WI38 (cell line): ENCODE measurements around the gene MAP3K14.

Experiments used
- H3K4me3 ChIP-seq: 2 replicates; pipeline ENCODE4 v1.5.1; 2011; ENCODE audit warnings: low read depth, mild to moderate bottlenecking, control low read depth, low read length
- TF ChIP-seq, protein P1 (sequence below): IDR thresholded peaks from 2 replicates; pipeline ENCODE4 v1.5.1; 2012; ENCODE audit warnings: low read depth, mild to moderate bottlenecking, control low read depth, low read length

The MAP3K14 gene

GRCh38 chr17:45234641-45235415, 82.0 kb downstream of the MAP3K14 start:
- no peak overlapping the region for H3K4me3 ChIP-seq
- TF ChIP-seq, protein P1, sequence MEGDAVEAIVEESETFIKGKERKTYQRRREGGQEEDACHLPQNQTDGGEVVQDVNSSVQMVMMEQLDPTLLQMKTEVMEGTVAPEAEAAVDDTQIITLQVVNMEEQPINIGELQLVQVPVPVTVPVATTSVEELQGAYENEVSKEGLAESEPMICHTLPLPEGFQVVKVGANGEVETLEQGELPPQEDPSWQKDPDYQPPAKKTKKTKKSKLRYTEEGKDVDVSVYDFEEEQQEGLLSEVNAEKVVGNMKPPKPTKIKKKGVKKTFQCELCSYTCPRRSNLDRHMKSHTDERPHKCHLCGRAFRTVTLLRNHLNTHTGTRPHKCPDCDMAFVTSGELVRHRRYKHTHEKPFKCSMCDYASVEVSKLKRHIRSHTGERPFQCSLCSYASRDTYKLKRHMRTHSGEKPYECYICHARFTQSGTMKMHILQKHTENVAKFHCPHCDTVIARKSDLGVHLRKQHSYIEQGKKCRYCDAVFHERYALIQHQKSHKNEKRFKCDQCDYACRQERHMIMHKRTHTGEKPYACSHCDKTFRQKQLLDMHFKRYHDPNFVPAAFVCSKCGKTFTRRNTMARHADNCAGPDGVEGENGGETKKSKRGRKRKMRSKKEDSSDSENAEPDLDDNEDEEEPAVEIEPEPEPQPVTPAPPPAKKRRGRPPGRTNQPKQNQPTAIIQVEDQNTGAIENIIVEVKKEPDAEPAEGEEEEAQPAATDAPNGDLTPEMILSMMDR, result peak; percentile 17; the same call in 1 of the 2 replicates

DNA sequence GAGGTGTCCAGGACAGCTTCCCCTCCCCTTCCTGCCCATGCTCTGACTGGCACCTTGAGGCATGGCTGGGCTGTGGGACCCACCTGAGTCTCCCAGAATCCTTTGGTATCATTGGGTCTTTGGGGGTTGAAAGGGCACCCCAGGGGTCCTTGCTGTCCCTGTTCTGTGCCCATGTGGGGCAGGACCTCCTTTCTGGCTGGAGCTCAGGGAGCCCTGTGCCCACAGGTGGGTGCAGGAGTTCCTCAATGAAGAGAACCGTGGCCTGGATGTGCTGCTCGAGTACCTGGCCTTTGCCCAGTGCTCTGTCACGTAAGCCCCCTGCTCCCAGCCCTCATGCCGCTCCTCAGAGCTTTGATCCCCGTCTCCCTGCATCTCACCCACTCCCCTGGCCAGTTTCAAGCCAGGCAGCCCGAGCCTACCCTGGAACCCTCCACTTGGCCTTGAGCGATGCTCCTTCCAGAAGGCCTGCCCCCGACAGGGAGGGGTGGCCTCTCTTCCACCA, 83.3 kb downstream of the MAP3K14 start:
- TF ChIP-seq, protein P1, result no peak
- H3K4me3 ChIP-seq, result no peak overlapping the region

GRCh38 chr17:45232514-45233422, 84.1 kb downstream of the MAP3K14 start:
- TF ChIP-seq, protein P1, result no peak
- H3K4me3 ChIP-seq, result no peak overlapping the region

GRCh38 chr17:45231481-45232116, 85.2 kb downstream of the MAP3K14 start:
- H3K4me3 ChIP-seq, result no peak overlapping the region
- TF ChIP-seq, protein P1, result no peak

DNA sequence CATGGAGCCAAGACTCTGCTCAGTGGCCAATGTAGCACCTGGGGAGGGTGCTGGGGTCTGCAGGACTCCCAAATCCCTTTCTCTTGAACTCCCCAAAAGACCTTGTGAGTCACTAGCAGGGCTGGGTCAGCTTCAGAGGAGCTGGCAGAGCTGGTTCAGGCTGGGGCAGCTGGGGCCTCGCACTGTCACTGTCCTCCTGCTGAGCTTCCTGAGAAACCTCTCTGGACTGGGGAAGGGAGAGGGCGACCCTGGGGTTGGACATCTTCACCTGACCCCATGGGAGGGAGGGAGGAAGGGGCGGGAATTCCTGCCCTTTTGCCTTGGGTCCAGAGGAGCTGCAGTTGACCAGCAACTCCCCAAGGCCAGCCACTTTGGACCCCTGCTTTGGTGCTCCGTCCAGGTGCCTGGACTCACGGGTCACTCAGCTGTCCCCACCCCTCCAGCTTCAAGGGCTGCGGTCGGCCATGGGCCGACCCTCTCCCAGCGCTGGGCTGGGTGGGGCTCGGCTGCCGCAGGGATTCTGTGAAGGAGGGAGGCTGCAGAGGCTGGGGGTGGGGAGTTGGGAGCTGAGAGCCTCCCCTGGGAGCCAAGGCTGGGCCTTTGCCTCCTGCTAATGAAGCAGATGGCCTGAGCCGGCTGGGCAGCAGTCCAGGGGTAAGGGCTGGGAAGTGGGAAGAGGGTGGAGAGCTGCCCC, 85.9 kb downstream of the MAP3K14 start:
- no peak overlapping the region for H3K4me3 ChIP-seq
- TF ChIP-seq, protein P1, result no peak

- H3K4me3 ChIP-seq, result no peak overlapping the region
- TF ChIP-seq, protein P1, result no peak
These were observed 86.4 kb downstream of the MAP3K14 start for GRCh38 chr17:45230410-45230786.
